Measurements from ENCODE around the gene OR8G1. TPM values are rescaled to one million over a fixed set of nuclear protein-coding genes. Genes with fewer than 3 reads are reported as not detected.

Gene OR8G1
- total RNA-seq, result not detected

GRCh38 chr11:124240621-124241397 is at the start of gene OR8G1:
Gene OR8G1 (plus strand): TSS chr11:124241095. CDS start chr11:124249676, 8,581 bp downstream.

GRCh38 chr11:124256076-124256475 is 15.2 kb downstream of the OR8G1 start, which contains the start of gene OR8G5:
Gene OR8G5 (plus strand): TSS chr11:124256376. CDS start chr11:124264932, 8,556 bp downstream.

Other genes starting within 250 kb of the OR8G1 start
- not detected for gene OR10G6, start 245.9 kb upstream of the OR8G1 start, total RNA-seq
- not detected for gene OR10G4, start 228.1 kb upstream of the OR8G1 start, total RNA-seq
- gene OR10G9, start 218.1 kb upstream of the OR8G1 start, total RNA-seq, result not detected
- gene OR10G8, start 214.3 kb upstream of the OR8G1 start, total RNA-seq, result not detected
- gene OR10G7, start 199.8 kb upstream of the OR8G1 start, total RNA-seq, result not detected
- gene VWA5A, start 125.6 kb upstream of the OR8G1 start, total RNA-seq, result 23.7 TPM
- not detected for gene OR10D3, start 57.8 kb upstream of the OR8G1 start, total RNA-seq
- gene OR8G5, start 15.3 kb downstream of the OR8G1 start, total RNA-seq, result not detected
- gene OR8D1, start 72.9 kb downstream of the OR8G1 start, total RNA-seq, result not detected
- gene OR8D2, start 79.1 kb downstream of the OR8G1 start, total RNA-seq, result not detected
- gene OR8B2, start 143.4 kb downstream of the OR8G1 start, total RNA-seq, result not detected
- gene OR8B3, start 157.9 kb downstream of the OR8G1 start, total RNA-seq, result not detected
- gene OR8B4, start 183.8 kb downstream of the OR8G1 start, total RNA-seq, result not detected
- not detected for gene OR8B8, start 204.6 kb downstream of the OR8G1 start, total RNA-seq

All from camera-type eye (tissue), 1 donor.